NCI-H2029 (cell line): ENCODE results near the gene ITPR2.

Experiments
- DNase-seq: peaks from one replicate; lab custom pipeline; 2025; lab: John Stamatoyannopoulos, UW

The ITPR2 gene

DNA sequence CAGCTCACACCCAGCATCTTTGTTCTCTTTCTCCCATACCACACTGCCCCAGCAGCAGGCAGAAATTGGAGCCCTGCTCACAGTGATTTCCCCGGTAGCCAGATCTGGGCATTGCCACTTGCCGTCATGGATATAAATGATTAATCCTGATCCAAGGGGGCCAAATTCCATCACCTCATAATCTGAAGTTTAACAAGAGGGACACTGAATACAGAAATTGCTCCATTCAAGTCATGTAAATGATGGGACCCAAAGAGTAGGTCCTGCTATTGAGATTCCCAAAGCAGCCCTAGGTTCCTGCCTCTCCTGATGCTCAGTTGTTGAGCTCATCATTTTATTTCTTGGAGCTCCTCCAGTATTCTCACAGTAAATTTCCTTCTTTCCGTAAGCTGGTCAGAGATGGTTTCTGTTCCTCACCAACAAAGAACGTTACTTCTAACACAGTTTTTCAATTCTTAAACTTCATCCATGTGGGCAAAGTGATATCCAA lies 11.7 kb downstream of the ITPR2 start:
- no peak for DNase-seq

DNA sequence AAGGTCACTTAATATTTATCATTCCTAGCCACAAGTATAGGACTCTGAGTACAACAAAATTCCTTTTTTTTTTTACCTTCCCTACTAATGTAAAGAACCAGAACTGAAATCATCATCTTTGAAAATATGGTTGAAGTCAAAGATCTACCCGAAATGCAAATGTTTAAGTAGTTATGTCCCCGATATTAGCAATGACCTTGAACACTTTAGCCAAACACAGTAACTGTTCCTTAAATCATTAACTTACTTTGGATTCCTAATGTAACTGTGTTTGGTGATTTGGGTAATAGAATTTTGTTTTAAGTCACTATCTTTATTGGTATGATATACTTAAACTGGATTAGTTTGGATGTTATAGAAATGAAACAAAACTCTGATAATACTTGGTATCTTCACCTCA lies 14.4 kb downstream of the ITPR2 start:
- DNase-seq, result no peak

DNA sequence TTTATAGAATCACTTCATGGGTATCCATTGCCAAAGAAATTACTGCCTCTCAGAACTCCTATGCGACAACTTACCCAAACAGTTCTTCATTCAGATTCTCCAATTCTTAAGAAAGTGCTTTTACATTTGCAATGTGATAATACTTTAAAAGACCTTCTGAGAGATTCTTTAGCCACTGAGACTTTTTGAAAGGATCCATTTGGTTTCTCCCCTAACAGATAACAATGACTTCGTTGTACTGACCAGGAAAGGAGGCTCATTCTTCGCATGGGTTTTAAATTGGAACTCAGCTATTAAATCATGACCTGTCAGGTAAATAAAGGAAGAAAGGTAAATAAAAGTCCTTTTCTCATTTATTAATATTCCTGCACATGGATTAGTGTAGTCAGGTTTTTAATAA lies 14.8 kb downstream of the ITPR2 start:
- DNase-seq, result no peak

DNA sequence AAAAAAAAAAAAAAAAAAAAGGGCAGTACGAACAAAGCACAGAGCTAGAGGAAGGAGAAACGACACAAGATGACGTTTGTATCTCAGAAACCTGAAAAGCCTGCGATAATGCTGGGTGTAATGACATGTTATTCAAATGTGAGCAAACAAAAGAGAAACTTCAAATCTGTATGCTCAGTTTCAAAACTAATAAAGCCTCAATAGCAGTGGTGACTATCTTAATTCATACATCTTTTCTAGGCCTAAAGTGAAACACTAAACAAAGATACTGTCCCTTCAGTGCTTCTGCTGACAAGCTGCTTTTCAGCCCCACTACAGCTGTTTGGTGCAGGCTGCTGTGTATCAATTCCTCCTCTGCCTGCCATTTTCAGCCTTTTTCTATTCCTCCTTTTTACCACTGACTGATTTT lies 15.8 kb downstream of the ITPR2 start:
- DNase-seq, result no peak

DNA sequence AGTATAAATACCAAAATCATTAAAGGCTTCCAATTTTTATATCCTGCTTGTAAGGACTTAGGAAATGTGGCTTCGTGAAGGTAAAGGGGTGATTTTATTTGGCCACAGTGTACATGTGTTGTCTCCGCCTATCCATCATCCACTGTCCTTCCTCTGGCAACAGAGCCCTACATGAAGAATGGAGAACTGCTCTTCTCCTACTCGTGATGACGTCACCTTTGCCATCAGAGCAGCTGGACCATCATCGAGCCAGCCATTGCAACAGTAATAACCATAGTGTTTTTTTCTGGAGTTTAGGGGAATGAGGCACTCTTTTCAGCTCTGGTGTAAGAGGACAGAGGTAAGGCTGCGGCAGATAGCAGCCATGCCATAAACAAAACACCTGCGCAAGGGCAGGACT lies 19.2 kb downstream of the ITPR2 start:
- no peak for DNase-seq

DNA sequence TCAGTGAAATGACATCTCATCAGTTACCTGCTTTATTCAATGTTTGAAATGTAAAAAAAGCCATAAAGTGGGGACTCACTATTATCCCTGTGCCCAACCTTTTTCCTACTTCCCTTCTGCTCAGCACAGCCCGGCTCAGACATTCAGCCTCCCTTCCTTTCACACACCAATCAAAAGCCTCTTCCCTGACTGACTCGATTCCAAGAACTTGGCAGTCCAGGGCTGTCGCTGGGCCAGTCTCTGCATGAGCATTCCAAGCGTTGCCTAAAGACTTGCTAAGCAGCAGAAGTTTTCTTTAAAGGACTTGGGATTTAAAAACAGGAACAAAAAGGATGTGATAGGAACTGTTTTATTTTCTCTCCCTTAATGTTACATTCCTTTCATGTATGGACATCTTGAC lies 22.7 kb downstream of the ITPR2 start:
- DNase-seq, result no peak

DNA sequence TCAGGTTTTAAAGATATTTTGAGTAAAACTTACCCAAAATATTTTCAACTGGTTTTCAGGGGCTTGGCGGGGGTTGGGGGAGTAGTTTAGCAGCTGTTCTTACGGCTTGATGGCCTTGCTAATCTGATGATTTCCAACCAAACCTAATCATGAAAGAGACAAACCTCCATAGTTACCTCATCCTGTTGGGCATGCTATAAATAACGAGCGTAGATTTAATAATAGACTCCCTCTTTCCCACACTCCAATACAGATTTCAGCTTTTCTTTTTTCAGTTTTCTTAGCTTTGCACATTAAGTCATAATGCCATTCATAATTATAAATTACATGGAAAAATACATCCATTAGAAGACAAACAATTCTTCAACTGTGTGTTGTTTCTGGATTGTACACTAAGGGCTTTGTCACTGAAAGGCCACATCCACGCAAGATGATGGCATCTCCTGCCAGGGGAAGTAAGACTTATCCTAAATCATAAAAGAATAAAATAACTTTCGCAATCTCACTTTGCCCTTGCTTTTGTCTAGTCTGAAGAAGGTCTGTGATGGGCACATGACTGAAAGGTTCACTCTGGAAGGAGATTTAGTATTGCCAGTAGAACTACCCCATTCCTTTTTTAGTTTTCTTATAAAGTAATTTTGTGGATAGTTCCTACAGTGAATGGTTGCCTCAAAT lies 23.2 kb downstream of the ITPR2 start:
- DNase-seq, result no peak

DNA sequence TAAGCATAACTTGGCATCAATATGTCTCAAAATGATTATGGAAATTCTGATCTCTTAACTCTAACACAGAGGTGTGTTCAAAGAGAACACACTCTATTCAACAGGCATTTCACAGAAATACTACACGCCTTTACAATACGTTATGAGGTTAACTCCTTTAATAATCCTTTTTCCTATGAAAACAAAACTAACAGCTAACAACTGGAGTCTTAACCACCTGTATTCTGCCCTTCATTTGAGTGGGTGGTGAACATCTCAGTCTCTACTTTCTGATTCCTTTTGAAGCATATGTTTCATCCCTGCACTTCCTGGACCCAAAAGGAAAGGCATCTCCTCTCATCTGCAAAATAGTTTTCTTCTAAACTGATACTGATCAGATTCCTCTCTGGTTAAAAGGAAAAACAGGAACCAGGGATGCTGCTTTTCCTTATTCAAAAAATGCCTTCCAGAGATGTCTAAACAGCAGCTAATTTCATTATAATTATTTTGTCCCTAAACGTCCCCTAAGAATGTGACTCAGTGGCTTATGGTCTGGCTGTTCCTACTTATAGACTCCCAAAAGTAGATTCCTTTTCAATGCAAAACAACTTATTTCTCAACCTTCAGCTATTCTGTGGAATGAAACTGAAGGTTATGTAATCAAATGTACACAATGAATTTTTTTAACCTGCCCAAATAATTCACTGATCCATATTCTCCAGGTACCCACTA lies 24.1 kb downstream of the ITPR2 start:
- DNase-seq, result no peak

DNA sequence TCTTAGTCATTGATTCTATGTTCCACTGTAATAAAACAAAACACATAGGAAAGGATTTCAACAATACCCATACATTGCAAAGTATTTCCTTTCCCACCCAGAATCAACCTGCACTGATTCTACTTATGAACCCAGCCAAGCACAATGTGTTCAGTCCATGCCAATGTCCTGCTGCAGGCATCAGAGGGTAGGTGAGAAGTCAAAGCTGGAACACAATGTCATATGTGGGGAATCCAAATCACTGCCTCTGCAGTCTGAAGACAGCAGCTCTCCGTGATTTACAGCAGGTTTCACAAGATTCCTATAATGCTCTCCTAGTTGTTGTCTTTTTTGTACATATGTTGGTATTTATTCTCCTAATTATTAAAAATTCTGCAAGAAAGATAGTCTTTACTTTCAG lies 25.7 kb downstream of the ITPR2 start:
- no peak for DNase-seq

DNA sequence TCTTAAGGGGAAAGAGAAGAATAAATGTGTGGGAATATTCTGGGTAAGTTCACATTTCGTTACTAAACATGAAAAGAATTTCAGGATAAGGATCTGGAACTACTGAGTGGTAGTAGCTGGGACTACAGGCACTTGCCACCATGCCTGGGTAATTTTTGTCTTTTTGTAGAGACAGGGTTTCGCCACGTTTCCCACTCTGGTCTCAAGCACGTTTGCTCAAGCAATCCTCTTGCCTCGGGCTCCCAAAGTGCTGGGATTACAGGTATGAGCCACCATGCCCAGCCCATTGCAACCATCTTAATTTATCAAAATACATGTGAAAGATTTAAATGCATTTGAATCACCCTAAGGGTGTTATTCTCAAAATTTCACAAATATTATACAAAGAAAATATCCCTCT lies 26.4 kb downstream of the ITPR2 start:
- no peak for DNase-seq

DNA sequence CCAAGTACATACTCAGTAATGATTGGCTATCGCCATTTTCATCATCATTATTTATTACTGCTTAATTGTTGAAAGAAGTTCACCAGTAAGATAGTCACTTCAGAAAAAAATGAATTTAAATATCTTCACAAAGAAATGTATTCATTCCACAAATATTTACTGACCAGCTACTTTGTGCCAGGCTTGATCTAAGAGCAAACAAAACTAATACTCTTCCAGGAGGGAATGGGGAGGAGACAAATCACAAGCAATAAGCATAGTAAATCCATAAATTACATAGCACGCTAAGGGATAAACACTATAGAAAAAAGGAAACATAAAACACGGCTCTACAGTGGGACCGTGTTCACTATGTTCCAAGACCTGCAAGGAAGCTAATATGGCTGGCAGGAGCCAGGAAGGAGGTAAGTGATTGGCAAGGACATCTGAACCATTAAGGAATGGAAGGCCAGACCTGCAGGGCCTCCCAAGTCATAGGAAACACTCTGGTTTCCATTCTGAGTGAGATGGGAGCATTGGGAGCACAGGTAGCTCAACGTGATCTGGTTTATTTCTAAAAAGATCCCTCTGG lies 27.5 kb downstream of the ITPR2 start:
- no peak for DNase-seq

DNA sequence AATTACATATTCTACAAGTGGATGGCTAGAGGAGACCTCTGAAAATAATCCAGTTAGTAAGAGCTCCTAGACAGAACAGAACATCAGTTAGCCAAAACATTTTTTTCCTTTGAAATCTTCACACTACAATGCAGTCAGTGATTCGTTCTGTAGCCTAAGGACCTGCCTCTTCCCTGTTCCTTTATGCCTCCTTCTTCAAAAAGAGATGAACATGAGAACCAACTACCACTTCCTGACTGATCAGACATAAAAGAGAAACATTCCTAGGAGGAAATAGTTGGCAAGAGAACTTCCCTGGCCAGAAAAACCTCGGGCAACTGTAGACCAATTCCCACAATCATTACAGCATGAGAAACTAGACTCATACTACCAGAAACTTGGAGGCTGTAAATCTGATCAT lies 29.4 kb downstream of the ITPR2 start:
- no peak for DNase-seq

DNA sequence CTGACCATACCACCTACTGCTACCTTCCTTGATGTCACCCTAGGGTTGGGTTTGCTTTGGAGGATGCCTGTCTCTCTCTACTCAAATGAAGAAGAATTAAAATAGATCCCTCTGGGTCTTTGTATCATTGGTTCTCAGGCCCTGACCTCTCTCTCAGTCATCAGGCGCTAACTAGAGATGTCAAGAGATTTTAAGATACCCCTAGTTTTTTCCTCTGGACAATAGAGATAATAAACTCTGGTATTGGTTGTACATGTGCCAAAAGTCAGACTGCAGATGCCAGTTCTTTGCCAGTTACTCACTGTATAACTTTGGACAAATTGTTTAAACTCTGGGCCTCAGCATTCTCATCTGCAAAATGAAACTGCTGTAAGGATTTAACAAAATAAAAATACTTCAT lies 31.5 kb downstream of the ITPR2 start:
- no peak for DNase-seq

DNA sequence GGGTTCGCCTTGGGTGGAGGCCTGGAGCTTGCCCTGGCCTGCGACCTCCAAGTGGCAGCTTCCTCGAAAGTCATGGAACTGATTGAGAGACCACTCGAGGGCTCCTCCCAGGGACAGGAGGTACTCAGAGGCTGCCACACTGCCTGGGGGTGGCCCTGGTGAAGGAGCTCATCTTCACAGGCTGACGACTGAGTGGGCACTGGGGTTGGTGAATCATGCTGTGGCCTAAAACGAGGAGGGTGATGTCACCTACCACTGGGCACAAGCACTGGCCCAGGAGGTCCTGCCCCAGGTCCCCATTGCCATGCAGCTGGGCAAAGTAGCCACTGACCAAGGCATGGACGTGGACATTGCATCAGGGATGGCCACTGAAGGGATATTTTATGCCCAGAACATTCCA lies 32.1 kb downstream of the ITPR2 start:
- DNase-seq, result no peak

DNA sequence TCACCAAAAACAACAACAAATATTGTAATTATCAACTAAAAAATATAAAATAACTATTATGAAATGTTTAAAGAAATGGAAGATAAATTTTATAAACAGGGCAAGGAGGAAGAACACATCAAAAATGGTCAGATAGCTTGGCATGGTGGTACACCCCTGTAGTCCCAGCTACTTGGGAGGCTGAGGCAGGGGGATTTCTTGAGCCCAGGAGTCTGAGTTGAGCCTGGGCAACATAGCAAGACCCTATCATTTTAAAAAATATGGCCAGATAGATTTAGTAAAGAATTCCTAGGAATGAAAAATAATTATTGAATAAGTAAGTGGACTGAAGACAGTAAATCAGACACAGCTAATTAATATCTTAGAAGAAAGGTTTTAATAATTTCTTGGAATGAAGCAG lies 32.6 kb downstream of the ITPR2 start:
- DNase-seq, result no peak

DNA sequence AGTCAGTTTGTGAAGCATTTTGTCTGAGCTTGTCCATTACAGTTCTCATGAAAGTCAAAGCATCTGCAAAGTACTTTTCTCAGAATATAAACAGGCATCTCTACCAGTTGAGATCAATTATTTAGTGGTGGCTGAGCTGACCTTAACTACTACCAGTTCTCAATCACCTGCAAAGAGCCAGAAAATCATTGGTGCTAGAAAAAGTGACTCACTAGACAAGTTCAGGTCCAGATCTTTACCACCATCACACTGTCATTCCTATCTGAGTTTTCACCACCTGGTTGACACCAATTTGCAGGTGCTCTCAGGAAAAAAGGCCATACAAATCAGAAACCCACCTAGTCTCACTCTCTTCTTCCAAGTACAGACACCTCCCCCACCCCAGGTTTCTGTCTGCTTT lies 33.3 kb downstream of the ITPR2 start:
- no peak for DNase-seq

DNA sequence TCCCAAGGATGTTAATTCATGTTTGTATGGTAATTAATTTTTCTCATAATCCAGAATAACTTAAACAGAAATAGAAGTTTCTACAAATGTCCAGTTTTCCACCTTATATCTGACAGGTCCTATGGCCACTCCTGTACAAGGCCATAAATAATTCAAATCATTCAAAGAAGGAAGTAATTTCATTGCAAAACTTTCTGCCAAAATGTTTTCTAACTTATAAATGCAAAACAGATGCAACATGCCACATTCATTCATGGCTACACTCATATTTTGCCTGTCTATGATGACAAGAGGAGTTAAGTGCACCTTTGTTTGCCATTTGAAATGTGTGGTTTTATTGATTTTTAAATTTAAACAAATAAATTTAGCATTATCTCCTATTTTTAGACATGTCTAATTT lies 34.4 kb downstream of the ITPR2 start:
- no peak for DNase-seq

DNA sequence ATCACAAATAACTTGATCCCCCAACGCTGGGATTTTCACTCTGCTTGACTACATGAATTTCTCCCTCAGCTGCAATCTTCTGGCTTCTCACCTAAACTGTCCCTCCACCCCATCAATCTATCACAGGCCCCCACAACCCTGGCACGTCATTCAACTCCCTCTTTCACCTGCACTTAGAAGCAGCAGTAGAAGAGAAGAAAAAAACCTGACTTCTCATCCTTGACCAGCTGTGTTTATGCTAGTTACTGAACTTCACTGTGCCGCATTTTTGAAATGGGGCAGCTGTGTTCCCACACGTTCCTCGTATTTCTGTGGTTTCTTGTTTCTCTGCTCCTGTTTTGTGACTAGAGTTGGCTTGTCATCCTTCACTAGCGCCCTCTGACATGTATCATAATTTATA lies 35.0 kb downstream of the ITPR2 start:
- no peak for DNase-seq

DNA sequence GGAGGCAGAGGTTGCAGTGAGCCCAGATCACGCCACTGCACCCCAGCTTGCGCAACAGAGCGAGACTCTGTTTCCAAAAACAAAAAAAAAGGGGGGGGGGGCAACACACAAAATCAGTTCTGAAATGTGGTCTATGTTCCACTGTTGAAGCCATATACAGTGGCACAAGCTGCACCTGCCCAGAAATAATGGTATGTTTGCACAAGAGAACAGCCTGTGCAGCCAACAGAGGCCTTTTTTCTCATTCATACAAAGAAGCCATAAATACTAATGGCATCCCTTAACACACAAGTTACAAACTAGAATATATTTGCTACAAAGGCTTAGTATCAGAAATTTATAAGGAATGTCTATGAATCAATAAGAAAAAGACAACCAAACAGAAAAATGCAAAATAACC lies 37.1 kb downstream of the ITPR2 start:
- DNase-seq, result no peak

DNA sequence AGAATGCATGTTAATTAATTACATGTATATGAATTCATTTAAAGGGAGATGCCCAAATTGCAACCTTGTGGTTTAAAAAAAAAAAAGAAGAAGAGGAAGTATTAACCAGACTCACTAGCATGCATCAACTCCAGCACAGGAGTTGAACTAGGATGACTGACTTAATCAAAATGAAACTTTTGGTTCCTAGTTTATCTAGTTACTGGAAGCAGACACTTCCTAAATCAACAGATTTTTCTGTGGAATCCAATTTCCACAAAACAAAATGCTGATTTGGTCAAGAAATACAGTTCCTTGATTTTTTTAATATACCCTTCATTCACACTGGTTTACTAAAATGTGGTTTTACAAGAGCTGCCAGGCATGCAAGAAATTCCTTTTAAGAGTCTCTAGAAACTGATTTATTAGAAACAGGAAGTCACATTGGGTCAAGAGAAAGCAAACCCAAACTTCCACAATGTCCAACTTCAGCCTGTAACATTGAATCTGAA lies 41.6 kb downstream of the ITPR2 start:
- no peak for DNase-seq

DNA sequence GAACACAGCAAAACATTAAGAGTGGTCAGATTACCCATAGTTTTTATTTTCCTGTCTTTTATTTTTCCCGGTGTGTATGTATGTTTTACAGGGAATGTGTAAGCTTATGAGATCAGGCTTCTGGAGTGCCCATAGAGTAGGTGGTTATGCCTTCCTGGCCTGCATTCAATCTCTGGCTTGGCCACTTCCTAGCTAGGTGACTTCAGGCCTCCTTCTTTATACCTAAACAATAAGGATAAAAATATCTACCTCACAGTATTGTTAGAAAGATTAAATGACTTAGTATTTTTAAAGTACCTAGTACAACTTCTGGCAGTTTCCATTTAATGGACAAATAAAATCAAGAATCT lies 42.4 kb downstream of the ITPR2 start:
- peak; percentile 31 for DNase-seq

DNA sequence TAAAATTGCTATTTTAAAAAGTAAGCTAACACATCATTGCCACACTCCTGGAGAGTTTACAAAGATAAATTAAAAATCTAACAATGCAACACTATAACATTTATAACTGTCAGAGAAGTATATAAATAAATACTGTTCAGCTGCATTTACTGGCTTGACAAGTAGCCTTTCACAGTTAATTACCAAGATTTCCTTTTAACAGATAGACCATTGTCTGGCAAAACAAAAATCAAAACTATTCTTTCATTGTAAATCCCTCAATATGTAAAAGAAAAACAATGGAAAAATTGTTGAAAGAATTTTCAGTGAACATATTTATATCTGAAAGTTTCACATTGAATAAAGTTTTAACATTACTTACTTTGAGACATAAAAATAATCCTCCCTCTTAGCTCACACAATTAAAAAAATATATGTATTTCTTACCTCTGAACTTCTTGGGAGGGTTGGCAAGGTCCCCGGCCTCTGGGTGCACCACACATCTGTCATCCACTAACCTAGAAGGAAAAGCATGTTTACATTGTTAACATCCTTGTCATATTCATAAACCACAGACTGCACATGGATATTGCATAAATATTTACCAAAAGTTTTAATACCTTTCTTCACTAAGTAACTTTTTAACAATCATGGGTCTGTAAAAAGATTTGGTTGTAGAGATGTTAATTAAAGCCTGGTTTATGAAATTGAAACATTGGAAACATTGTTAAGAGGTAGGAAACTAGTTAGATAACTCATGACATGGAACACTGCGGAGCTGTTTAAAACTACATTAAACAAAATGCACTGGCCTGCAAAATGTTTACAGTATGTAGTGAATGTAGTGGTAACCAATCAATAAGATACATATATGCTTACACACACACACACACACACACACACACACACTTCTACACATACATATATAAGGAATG lies 43.0 kb downstream of the ITPR2 start:
- no peak for DNase-seq
